Breast epithelium (tissue), 3 donors: ENCODE data around the gene KLHDC3.

Experiments
- CTCF ChIP-seq, 3 donors: fragments of 450-650 bp; IDR thresholded peaks; one replicate each; pipeline ENCODE4 v1.5.1; 2016 to 2017; ENCODE audit warnings: antibody characterized with exemption in 3 of 3, mild to moderate bottlenecking in 3 of 3, moderate library complexity in 3 of 3
- POLR2AphosphoS5 ChIP-seq, 3 donors: sonication (generic); formaldehyde crosslinking; IDR thresholded peaks; one replicate each; pipeline ENCODE4 v1.6.1; 2017; ENCODE audit warnings: antibody characterized with exemption in 3 of 3

GRCh38 chr6:43038727-43039126 lies 24.7 kb downstream of the KLHDC3 start:
- TF ChIP-seq CTCF (IDR thresholded peaks at IDR 0.05) (no peak), POLR2AphosphoS5 (IDR thresholded peaks at IDR 0.05) (no peak)
